Stomach (tissue), 4 donors: Measurements from ENCODE around the gene LIMS4.
"Not testable (repeated sequence)": the region's sequence is repeated elsewhere in the genome, so short reads cannot be mapped to it uniquely, and the experiment has no call there.

Experiments used
- POLR2AphosphoS5 ChIP-seq, 3 donors: sonication (generic); formaldehyde crosslinking; IDR thresholded peaks; one replicate each; pipeline ENCODE4 v1.6.1; 2016; ENCODE audit warnings: antibody characterized with exemption in 3 of 3
- TF ChIP-seq, protein P1 (sequence below), 7 experiments: fragments of 450-650 bp in 4 of 7; fragments of 200-600 bp in 3 of 7; sonication (generic) in 3 of 7; IDR thresholded peaks; one replicate each; pipeline ENCODE4 v1.5.1; 2016 to 2019; ENCODE audit warnings: antibody characterized with exemption in 7 of 7, control low read depth in 2 of 7, mild to moderate bottlenecking in 1 of 7

DNA sequence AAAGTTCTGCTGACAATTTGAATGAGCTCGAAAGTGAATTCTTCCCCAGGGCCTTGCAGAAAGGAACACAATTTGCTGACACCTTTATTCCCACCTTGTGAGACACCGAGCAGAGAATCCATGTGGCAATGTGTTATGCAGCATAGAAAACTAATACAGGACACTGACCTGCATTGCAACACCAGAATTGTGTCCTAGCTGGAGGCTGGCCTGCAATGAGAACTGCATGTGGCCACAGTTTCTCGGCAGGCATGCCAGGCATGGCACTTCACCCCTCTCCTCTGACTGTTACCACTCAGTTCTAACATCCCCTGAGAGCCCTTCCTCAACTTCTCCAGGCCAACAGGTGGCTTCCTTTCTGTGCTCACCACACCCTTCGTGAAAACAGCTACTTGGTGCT is 46.9 kb downstream of the LIMS4 start:
- TF ChIP-seq, protein P1, sequence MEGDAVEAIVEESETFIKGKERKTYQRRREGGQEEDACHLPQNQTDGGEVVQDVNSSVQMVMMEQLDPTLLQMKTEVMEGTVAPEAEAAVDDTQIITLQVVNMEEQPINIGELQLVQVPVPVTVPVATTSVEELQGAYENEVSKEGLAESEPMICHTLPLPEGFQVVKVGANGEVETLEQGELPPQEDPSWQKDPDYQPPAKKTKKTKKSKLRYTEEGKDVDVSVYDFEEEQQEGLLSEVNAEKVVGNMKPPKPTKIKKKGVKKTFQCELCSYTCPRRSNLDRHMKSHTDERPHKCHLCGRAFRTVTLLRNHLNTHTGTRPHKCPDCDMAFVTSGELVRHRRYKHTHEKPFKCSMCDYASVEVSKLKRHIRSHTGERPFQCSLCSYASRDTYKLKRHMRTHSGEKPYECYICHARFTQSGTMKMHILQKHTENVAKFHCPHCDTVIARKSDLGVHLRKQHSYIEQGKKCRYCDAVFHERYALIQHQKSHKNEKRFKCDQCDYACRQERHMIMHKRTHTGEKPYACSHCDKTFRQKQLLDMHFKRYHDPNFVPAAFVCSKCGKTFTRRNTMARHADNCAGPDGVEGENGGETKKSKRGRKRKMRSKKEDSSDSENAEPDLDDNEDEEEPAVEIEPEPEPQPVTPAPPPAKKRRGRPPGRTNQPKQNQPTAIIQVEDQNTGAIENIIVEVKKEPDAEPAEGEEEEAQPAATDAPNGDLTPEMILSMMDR (IDR thresholded peaks at IDR 0.05), result not testable (repeated sequence)
- TF ChIP-seq POLR2AphosphoS5 (IDR thresholded peaks at IDR 0.05), result not testable (repeated sequence)
